B cell (primary cell): Measurements from ENCODE around the gene SMIM5. TPM values are rescaled to one million over a fixed set of nuclear protein-coding genes. Genes with fewer than 3 reads are reported as not detected.
"Not testable (repeated sequence)": the region's sequence is repeated elsewhere in the genome, so short reads cannot be mapped to it uniquely, and the experiment has no call there.

Experiments
- ATAC-seq: fragments of 200-7000 bp; cut with Tn5 transposase; one replicate; pipeline ENCODE4 v1.10.0; 2021; ENCODE audit warnings: low read depth, mild to moderate bottlenecking, moderate number of reproducible peaks, moderate library complexity
- CTCF ChIA-PET: fragments of 350-600 bp; sonication (Branson Sonifier 250); formaldehyde crosslinking; loops from one replicate; lab custom pipeline; 2021; ENCODE audit warnings: antibody characterized with exemption, inconsistent platforms; lab: Charles Lee
- POLR2A ChIA-PET: fragments of 350-600 bp; sonication (Branson Sonifier 250); formaldehyde crosslinking; loops from one replicate; lab custom pipeline; 2021; ENCODE audit warnings: antibody characterized with exemption; lab: Charles Lee
- DNase-seq: peaks from one replicate; pipeline ENCODE4 v3.0.0; 2013
- H2AFZ ChIP-seq: 2 replicates; pipeline ENCODE4 v1.6.1; 2012; ENCODE audit warnings: mild to moderate bottlenecking, low read depth, low read length; ENCODE audit not compliant: insufficient read depth, poor library complexity, severe bottlenecking
- H3K27ac ChIP-seq, 2 donors: 1 replicate in 1 of 2; 2 replicates in 1 of 2; pipeline ENCODE4 v1.5.1; 2012 to 2013; ENCODE audit warnings: low read length in 2 of 2, mild to moderate bottlenecking in 2 of 2, moderate library complexity in 1 of 2
- H3K27me3 ChIP-seq, 4 experiments: fragments of 200-600 bp in 1 of 4; sonication (generic) in 1 of 4; replicated peaks in 1 of 4; 1 replicate in 2 of 4; 2 replicates in 2 of 4; pipeline versions ENCODE4 v1.6.1 to v1.7.0; 2013 to 2016; ENCODE audit warnings: low read length in 3 of 4, mild to moderate bottlenecking in 2 of 4, mixed read lengths in 1 of 4, moderate library complexity in 1 of 4; ENCODE audit not compliant: insufficient read depth in 4 of 4, control insufficient read depth in 3 of 4; ENCODE audit errors: control extremely low read depth in 1 of 4
- H3K36me3 ChIP-seq, 2 experiments: replicated peaks in 1 of 2; 1 replicate in 1 of 2; 2 replicates in 1 of 2; pipeline versions ENCODE4 v1.6.1 to v1.7.1; 2013; ENCODE audit warnings: low read length in 1 of 2; ENCODE audit not compliant: insufficient read depth in 2 of 2, control insufficient read depth in 1 of 2; ENCODE audit errors: control extremely low read depth in 1 of 2, extremely low read depth in 1 of 2
- H3K4me1 ChIP-seq, 2 donors: fragments of 200-600 bp in 1 of 2; sonication (generic) in 1 of 2; 1 replicate in 1 of 2; 2 replicates in 1 of 2; pipeline versions ENCODE4 v1.5.1 to v1.6.1; 2013 to 2017; ENCODE audit warnings: low read length in 2 of 2; ENCODE audit not compliant: control insufficient read depth in 2 of 2, insufficient read depth in 2 of 2
- H3K4me2 ChIP-seq: replicated peaks from 2 replicates; pipeline ENCODE3; 2012; ENCODE audit warnings: mild to moderate bottlenecking, low read depth, low read length; ENCODE audit not compliant: poor library complexity, severe bottlenecking
- H3K4me3 ChIP-seq, 5 experiments: fragments of 200-600 bp in 1 of 5; sonication (generic) in 1 of 5; 1 replicate in 3 of 5; 2 replicates in 2 of 5; pipeline versions ENCODE4 v1.5.1 to v1.7.0; 2011 to 2016; ENCODE audit warnings: low read length in 4 of 5, mild to moderate bottlenecking in 4 of 5, low read depth in 2 of 5, control low read depth in 1 of 5, moderate library complexity in 1 of 5; ENCODE audit not compliant: insufficient read depth in 1 of 5; ENCODE audit errors: control extremely low read depth in 1 of 5, extremely low read depth in 1 of 5
- H3K79me2 ChIP-seq: fragments of 200-600 bp; sonication (generic); one replicate; pipeline ENCODE4 v1.6.0; 2016; ENCODE audit warnings: low read length; ENCODE audit not compliant: control insufficient read depth, insufficient read depth
- H3K9ac ChIP-seq: fragments of 200-600 bp; sonication (generic); 2 replicates; pipeline ENCODE4 v1.6.1; 2017; ENCODE audit warnings: mild to moderate bottlenecking, low read length, moderate library complexity
- H3K9me3 ChIP-seq, 3 donors: one replicate each; pipeline versions ENCODE4 v1.6.1 to v1.7.1; 2013; ENCODE audit warnings: low read length in 2 of 3; ENCODE audit not compliant: control insufficient read depth in 2 of 3, insufficient read depth in 1 of 3; ENCODE audit errors: control extremely low read depth in 1 of 3
- H4K20me1 ChIP-seq: 2 replicates; pipeline ENCODE4 v1.6.0; 2012; ENCODE audit warnings: mild to moderate bottlenecking, low read length; ENCODE audit not compliant: insufficient read depth, control insufficient read depth, poor library complexity, severe bottlenecking
- H3K27ac Mint-ChIP-seq: one replicate; pipeline ENCODE4 v1.8.0; 2021; ENCODE audit warnings: mixed read lengths
- H3K27me3 Mint-ChIP-seq: one replicate; pipeline ENCODE4 v1.8.0; 2021; ENCODE audit warnings: mixed read lengths
- H3K4me1 Mint-ChIP-seq: one replicate; pipeline ENCODE4 v1.8.0; 2021; ENCODE audit warnings: mixed read lengths
- H3K4me3 Mint-ChIP-seq: one replicate; pipeline ENCODE4 v1.8.0; 2021; ENCODE audit warnings: mixed read lengths
- H3K9me3 Mint-ChIP-seq: one replicate; pipeline ENCODE4 v1.8.0; 2022; ENCODE audit warnings: mixed read lengths; ENCODE audit not compliant: insufficient read depth
- EZH2 ChIP-seq: IDR thresholded peaks from 2 replicates; pipeline ENCODE4 v1.6.1; 2012; ENCODE audit warnings: borderline replicate concordance, low read depth, mild to moderate bottlenecking, moderate library complexity, low read length; ENCODE audit not compliant: insufficient read depth, poor library complexity, severe bottlenecking
- WGBS: methylation state at CpG from one replicate; pipeline ENCODE4 v1.1.5; 2013; ENCODE audit warnings: missing lambda C conversion rate; ENCODE audit not compliant: insufficient coverage; 5-methylcytosine and 5-hydroxymethylcytosine counted together
- intact Hi-C: fragments of 100-400 bp; cut with micrococcal nuclease; formaldehyde crosslinking; loops from one replicate; pipeline ENCODE4 v1.10.0; 2022
- polyA plus RNA-seq: library from polyadenylated mRNA; depleted of rRNA; stranded (reverse); fragments of >200 nt; gene quantifications from 2 replicates; pipeline ENCODE4 v1.2.3, GENCODE V29; 2012
- total RNA-seq, 2 donors: library from RNA; stranded (reverse); fragments of 120-200 nt in 1 of 2; gene quantifications; 1 replicate in 1 of 2; 2 replicates in 1 of 2; pipeline versions ENCODE4 v1.2.3 to v1.2.4, GENCODE V29; 2013 to 2022
- TF ChIP-seq, protein P1 (sequence below): fragments of 200-600 bp; IDR thresholded peaks from one replicate; pipeline ENCODE4 v1.8.0; 2022; ENCODE audit warnings: antibody characterized with exemption, mild to moderate bottlenecking

SMIM5 gene
- total and polyA plus RNA-seq, 2 donors (not counting 1 experiment from before 2014, with no cell fraction given), result 0.62 to 7.6 TPM

DNA sequence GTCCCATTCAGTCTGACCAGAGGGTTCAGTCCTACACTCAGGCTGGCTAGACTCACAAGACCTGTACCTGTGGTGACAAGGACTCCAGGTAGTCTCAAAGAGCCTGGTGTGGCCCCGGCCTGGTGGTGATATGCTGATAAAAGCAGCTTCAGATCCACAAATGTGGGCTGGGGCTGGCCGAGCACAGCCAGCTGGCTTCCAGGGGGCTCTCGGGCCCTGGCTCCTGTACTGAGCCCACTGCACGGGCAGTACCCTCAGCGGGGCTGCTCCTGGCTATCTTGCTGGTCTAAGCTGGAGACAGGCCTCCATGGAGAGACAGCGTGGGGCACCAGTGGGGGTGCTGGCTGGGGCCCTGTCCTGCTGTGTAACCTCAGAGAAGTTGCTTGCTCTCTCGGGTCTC is 4.3 kb downstream of the SMIM5 start:
- CTCF ChIA-PET, result interaction anchor here (2.8 to 19.7 kb wide), 2 partner anchors 16 to 110 kb away, joined by 7 to 389 read pairs; no protein-coding TSS in a partner anchor
- H3K27me3 Mint-ChIP-seq, result no peaks in the 10 kb centered on the region
- H3K9me3 ChIP-seq, result no peaks in the 10 kb centered on the region

DNA sequence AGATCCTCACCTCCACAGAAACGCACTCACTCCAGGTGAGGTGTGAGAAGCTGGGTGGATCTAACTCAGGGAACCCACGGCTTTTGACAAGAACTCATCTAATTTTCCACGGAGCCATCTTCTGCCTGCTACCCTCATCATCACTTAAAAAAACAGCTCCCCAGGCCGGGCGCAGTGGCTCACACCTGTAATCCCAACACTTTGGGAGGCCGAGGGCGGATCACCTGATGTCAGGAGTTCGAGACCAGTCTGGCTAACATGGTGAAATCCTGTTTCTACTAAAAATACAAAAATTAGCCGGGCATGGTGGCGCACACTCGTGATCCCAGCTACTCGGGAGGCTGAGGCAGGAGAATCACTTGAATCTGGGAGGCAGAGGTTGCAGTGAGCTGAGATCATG is 4.8 kb downstream of the SMIM5 start:
- DNase-seq, H3K27me3 Mint-ChIP-seq, H3K4me3 ChIP-seq, H3K27ac Mint-ChIP-seq, H4K20me1 ChIP-seq, intact Hi-C loops, POLR2A ChIA-PET, H3K4me2 ChIP-seq, H3K27me3 ChIP-seq, H3K27ac ChIP-seq, H3K9ac ChIP-seq, H3K9me3 Mint-ChIP-seq, H3K36me3 ChIP-seq, H3K4me3 Mint-ChIP-seq, ATAC-seq, H3K79me2 ChIP-seq, H3K4me1 Mint-ChIP-seq, H2AFZ ChIP-seq, H3K9me3 ChIP-seq: not testable (repeated sequence)
- WGBS, result 100% methylated on average over 10 of the region's 12 CpGs
- CTCF ChIA-PET, result interaction anchor here (2.8 to 19.7 kb wide), 2 partner anchors 16 to 110 kb away, joined by 7 to 389 read pairs; no protein-coding TSS in a partner anchor
- H3K4me1 ChIP-seq, result peaks cover 7 to 13% of the 10 kb centered on the region in 2 donors

More for the DNA sequence above, 4.3 kb downstream of the SMIM5 start:
- peaks cover 9% of the 10 kb centered on the region for H4K20me1 ChIP-seq
- H3K4me2 ChIP-seq, result no peak overlapping the region
- DNase-seq (no peak), ATAC-seq (no peak)
- H3K27me3 ChIP-seq, result no peaks in the 10 kb centered on the region
- Mint-ChIP-seq H3K4me3 (no peak overlapping the region), H3K9me3 (no peaks in the 10 kb centered on the region), H3K27ac (no peak overlapping the region), H3K4me1 (peaks cover 13% of the 10 kb centered on the region)
- WGBS, result over 99% methylated on average over 7 of the region's 7 CpGs
- H3K4me3 ChIP-seq, result no peak overlapping the region
- POLR2A ChIA-PET, result interaction anchor here (0.5 kb wide), 1 partner anchor 668 kb away, joined by 5 read pairs; no protein-coding TSS in a partner anchor
- no peak overlapping the region for H3K27ac ChIP-seq
- intact Hi-C loops, result no loop called here
- peaks cover 9 to 18% of the 10 kb centered on the region in 2 donors for H3K4me1 ChIP-seq
- peaks cover 0 to 9% of the 10 kb centered on the region in 2 experiments for H3K36me3 ChIP-seq
- H3K79me2 ChIP-seq, result no peaks in the 10 kb centered on the region
- TF ChIP-seq, protein P1, sequence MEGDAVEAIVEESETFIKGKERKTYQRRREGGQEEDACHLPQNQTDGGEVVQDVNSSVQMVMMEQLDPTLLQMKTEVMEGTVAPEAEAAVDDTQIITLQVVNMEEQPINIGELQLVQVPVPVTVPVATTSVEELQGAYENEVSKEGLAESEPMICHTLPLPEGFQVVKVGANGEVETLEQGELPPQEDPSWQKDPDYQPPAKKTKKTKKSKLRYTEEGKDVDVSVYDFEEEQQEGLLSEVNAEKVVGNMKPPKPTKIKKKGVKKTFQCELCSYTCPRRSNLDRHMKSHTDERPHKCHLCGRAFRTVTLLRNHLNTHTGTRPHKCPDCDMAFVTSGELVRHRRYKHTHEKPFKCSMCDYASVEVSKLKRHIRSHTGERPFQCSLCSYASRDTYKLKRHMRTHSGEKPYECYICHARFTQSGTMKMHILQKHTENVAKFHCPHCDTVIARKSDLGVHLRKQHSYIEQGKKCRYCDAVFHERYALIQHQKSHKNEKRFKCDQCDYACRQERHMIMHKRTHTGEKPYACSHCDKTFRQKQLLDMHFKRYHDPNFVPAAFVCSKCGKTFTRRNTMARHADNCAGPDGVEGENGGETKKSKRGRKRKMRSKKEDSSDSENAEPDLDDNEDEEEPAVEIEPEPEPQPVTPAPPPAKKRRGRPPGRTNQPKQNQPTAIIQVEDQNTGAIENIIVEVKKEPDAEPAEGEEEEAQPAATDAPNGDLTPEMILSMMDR, result no peak
- no peak for TF ChIP-seq EZH2
- no peak overlapping the region for H2AFZ ChIP-seq
- H3K9ac ChIP-seq, result no peak overlapping the region
